Skeletal muscle cell (primary cell): Measurements from ENCODE around the gene ZNF678.
"Not testable (repeated sequence)": the region's sequence is repeated elsewhere in the genome, so short reads cannot be mapped to it uniquely, and the experiment has no call there.

Experiments
- DNase-seq: peaks from one replicate; pipeline ENCODE4 v3.0.0-alpha.2; 2010; ENCODE audit warnings: low read depth
- H3K4me3 ChIP-seq: 2 replicates; pipeline ENCODE4 v1.5.1; 2011; ENCODE audit warnings: low read depth, mild to moderate bottlenecking, control low read depth, low read length, moderate library complexity

Gene ZNF678

GRCh38 chr1:227548448-227548847 is 14.9 kb upstream of the ZNF678 start:
- no peak for DNase-seq
- no peak overlapping the region for H3K4me3 ChIP-seq

GRCh38 chr1:227549892-227550291 is 13.5 kb upstream of the ZNF678 start:
- no peak for DNase-seq
- no peak overlapping the region for H3K4me3 ChIP-seq

DNA sequence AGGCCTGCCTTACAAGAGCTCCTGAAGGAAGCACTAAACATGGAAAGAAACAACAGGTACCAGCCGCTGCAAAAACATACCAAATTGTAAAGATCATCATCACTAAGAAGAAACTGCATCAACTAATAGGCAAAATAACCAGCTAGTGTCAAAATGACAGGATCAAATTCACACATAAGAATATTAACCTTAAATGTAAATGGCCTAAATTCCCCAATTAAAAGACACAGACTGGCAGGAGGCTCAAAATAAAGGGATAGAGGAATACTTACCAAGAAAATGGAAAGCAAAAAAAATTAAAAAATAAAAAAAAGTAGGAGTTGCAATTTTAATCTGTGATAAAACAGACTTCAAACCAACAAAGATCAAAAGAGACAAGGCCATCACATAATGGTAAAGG is 11.5 kb upstream of the ZNF678 start:
- not testable (repeated sequence) for DNase-seq, H3K4me3 ChIP-seq

DNA sequence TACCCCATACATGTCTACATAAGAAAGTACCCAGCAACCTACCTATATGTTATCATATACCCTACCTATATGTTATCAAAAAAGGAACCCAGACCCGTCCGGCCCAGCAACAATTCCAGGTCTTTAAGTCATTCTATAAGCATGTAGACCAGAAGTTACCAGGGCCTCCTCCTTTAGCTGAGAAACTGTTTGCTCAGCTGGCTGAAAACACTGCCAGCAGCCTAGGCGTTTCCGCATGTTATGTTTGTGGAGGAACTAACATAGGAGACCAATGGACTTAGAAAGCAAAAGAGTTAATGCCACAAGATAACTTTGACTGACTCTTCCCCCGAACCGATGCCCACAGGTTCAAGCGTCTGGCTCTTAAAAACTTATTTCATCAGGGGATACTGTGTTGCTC is 7.1 kb upstream of the ZNF678 start:
- DNase-seq: no peak
- H3K4me3 ChIP-seq: no peak overlapping the region

DNA sequence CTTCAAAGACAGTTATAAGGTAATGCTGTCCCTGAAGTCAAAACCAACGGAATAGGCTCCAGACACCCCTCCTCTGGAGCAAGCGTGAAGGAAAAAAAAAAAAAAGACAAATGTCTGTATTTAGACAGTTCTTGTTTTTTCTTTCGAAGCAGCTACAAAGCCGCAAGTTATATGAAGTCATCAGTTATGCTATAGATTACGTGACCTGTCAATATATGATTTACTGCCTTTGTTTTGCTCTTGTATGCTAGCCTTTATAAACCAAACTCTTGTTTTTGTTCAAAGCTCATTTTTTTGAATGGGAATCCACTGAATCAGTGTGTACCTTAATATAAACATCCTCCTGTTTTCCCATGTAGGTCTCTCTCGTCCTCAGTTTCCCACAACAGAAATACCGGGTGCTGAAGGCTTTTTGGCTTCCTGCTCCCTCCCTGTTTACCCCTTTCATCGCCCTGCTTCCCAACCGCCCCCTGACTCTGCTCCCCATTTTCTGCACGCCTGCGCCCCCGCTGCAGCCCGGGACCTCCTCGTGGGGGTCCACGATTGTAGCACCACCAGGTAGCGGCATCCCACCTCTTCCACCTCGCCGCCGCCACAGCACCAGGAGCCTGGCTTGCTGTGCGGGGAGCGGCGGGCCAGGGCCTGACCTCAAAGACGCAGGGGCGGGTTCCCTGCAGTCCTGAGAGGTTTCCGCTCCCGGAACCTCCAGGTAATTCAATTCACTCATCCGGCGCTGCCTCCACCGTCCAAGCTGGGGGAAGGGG is 5.2 kb upstream of the ZNF678 start:
- H3K4me3 ChIP-seq: no peak overlapping the region
- no peak for DNase-seq

GRCh38 chr1:227558732-227559262 is 4.6 kb upstream of the ZNF678 start:
- no peak for DNase-seq
- no peak overlapping the region for H3K4me3 ChIP-seq

- no peak for DNase-seq
- no peak overlapping the region for H3K4me3 ChIP-seq
Observed at GRCh38 chr1:227559499-227559898, 3.9 kb upstream of the ZNF678 start.

DNA sequence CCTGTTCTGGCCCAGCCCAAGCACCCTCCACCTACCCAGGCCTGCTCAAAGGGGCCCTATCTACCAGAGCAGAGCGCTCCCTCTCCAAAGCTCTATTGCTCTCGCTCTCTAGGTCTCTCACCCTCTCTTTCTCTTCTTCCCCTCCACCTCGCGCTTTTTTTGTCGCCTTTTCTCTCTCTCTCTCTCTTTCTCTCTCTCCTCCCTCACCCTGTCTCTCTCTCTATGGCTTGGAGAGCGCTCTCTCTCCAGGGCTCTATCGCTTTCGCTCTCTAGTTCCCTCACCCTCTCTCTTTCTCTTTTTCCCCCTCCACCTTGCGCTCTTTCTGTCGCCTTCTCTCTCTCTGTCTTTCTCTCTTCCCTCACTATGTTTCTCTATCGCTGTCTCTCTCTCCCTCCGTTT is 3.4 kb upstream of the ZNF678 start:
- H3K4me3 ChIP-seq: no peak overlapping the region

GRCh38 chr1:227560393-227561173 is 2.8 kb upstream of the ZNF678 start:
- no peak for DNase-seq

More for the DNA sequence above, 3.4 kb upstream of the ZNF678 start:
- DNase-seq: no peak

GRCh38 chr1:227561241-227561907 is 2.0 kb upstream of the ZNF678 start:
- no peak overlapping the region for H3K4me3 ChIP-seq
- DNase-seq: no peak

More at GRCh38 chr1:227560393-227561173, 2.8 kb upstream of the ZNF678 start:
- H3K4me3 ChIP-seq: no peak overlapping the region

DNA sequence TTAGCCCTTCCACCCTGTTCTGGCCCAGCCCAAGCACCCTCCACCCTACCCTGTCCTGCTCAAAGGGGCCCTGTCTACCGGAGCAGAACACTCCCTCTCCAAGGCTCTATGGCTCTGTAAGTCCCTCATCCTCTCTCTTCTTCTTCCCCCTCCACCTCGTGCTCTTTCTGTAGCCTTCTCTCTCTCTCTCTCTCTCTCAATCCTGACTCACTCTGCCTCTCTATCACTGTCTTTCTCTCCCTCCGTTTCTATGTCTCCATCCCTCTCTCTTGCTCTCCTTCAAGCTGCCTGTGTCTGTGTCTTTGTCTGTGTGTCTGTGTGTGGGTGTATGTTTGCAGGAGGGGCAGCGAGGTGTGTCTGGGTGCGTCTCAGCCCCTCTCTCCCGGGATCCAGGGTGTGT is 1.3 kb upstream of the ZNF678 start:
- no peak for DNase-seq
- no peak overlapping the region for H3K4me3 ChIP-seq

- DNase-seq: no peak
- H3K4me3 ChIP-seq: peak overlapping the region; percentile 84
Observed at GRCh38 chr1:227562933-227563323, 428 bp upstream of the ZNF678 start.

GRCh38 chr1:227567256-227567655 is 3.9 kb downstream of the ZNF678 start:
- no peak for DNase-seq
- H3K4me3 ChIP-seq: no peak overlapping the region

DNA sequence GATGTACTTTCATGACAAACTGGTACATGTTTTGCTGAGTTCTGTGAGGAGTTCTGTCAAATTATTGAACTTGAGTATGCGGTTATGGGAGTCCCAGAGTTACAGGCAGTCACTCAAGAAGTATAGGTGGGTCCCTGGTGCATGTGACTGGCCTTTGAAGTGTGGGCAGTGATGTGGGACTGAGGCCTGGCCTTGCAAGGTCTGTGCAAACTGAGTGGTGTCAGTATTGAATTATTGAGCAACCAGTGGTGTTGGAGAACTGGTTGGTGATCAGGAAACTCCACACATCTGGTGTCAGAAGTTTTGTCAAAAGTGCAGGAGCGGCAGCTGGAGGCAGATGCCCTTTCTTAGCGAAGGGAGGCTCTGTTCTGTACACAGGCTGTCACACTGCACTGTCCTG is 5.2 kb downstream of the ZNF678 start:
- H3K4me3 ChIP-seq: no peak overlapping the region
- no peak for DNase-seq

GRCh38 chr1:227572752-227573151 is 9.4 kb downstream of the ZNF678 start:
- no peak overlapping the region for H3K4me3 ChIP-seq
- DNase-seq: no peak

- no peak for DNase-seq
- H3K4me3 ChIP-seq: no peak overlapping the region
Observed at GRCh38 chr1:227574926-227575325, 11.6 kb downstream of the ZNF678 start.

- H3K4me3 ChIP-seq: no peak overlapping the region
- DNase-seq: no peak
Observed at GRCh38 chr1:227576189-227576588, 12.8 kb downstream of the ZNF678 start.

DNA sequence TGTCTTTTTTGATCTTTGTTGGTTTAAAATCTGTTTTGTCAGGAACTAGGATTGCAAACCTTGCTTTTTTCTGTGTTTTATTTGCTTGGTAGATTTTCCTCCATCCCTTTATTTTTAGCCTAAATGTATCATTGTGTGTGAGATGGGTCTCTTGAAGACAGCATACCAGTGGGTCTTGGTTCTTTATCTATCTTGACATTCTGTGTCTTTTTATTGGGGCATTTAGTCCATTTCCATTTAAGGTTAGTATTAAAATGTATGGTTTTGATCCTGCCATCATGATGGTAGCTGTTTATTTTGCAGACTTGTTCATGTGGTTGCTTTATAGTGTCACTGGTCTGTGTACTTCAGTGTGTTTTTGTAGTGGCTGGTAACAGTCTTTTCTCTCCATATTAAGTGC is 14.1 kb downstream of the ZNF678 start:
- H3K4me3 ChIP-seq: no peak overlapping the region
- DNase-seq: no peak

- H3K4me3 ChIP-seq: no peak overlapping the region
- DNase-seq: no peak
Observed at GRCh38 chr1:227583354-227583753, 20.0 kb downstream of the ZNF678 start.

DNA sequence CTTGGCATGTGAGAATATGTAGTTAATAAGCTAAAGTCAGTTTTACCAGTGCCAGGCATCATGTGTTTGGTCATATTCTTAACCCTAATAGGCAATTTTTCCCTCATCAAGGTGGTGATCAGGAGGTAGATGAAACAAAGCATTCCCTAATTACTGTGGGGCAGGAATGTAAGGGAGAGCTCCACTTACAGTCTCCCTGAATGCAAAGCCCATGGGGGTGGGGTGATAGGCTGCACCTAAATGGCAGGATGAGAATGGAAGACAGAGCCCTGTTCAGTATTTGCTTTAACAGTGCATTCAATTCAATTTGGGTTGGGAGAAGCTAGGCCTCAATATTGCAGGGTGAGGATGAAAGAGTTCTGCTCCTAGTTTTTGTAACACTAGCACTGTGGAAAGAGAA is 23.4 kb downstream of the ZNF678 start:
- no peak for DNase-seq
- no peak overlapping the region for H3K4me3 ChIP-seq
